WTC11 (cell line): ENCODE measurements around the gene PAWR.

Experiments used
- AFF4 ChIP-seq: sonication (generic); formaldehyde crosslinking; IDR thresholded peaks from 2 replicates; pipeline ENCODE4 v1.8.1; 2023; ENCODE audit warnings: mild to moderate bottlenecking, missing genetic modification reagents, borderline replicate concordance
- CREB1 ChIP-seq: sonication (generic); formaldehyde crosslinking; IDR thresholded peaks from 2 replicates; pipeline ENCODE4 v1.8.0; 2023; ENCODE audit warnings: mild to moderate bottlenecking, missing genetic modification reagents
- CTCF ChIP-seq: fragments of 200-600 bp; IDR thresholded peaks from 2 replicates; pipeline ENCODE4 v1.8.0; 2022; ENCODE audit warnings: antibody characterized with exemption
- ESRRA ChIP-seq: sonication (generic); formaldehyde crosslinking; IDR thresholded peaks from 2 replicates; pipeline ENCODE4 v1.8.1; 2022; ENCODE audit warnings: mild to moderate bottlenecking, missing genetic modification reagents, borderline replicate concordance
- FOXJ3 ChIP-seq: sonication (generic); formaldehyde crosslinking; IDR thresholded peaks from 2 replicates; pipeline ENCODE4 v1.9.0; 2021; ENCODE audit warnings: missing genetic modification reagents, mild to moderate bottlenecking, borderline replicate concordance
- USF2 ChIP-seq: sonication (generic); formaldehyde crosslinking; IDR thresholded peaks from 2 replicates; pipeline ENCODE4 v1.8.1; 2023; ENCODE audit warnings: mild to moderate bottlenecking, missing genetic modification reagents, moderate library complexity
- ZNF671 ChIP-seq: fragments of 250-450 bp; sonication (Bioruptor Pico); IDR thresholded peaks from 2 replicates; pipeline ENCODE4 v1.8.0; 2021; ENCODE audit warnings: mild to moderate bottlenecking

GRCh38 chr12:79668113-79668512 is 22.7 kb downstream of the PAWR start:
- TF ChIP-seq USF2 (no peak), AFF4 (CRISPR knock-in tag) (no peak), FOXJ3 (CRISPR knock-in tag) (no peak), CTCF (no peak), ESRRA (no peak), ZNF671 (CRISPR knock-in tag) (no peak), CREB1 (CRISPR knock-in tag) (no peak)
